H1 (cell line): ENCODE results near the gene TRIP11. TPM values are rescaled to one million over a fixed set of nuclear protein-coding genes. Genes with fewer than 3 reads are reported as not detected.

Source experiments
- BCL11A ChIP-seq, 2 experiments: IDR thresholded peaks; one replicate each; pipeline ENCODE4 v1.6.1; 2011; ENCODE audit warnings: low read depth in 2 of 2, low read length in 2 of 2, mild to moderate bottlenecking in 2 of 2
- KDM5A ChIP-seq: fragments of 200-600 bp; IDR thresholded peaks from 2 replicates; pipeline ENCODE4 v1.7.1; 2012; ENCODE audit warnings: mild to moderate bottlenecking, low read length, inconsistent platforms, mixed read lengths
- RXRA ChIP-seq: IDR thresholded peaks from 2 replicates; pipeline ENCODE4 v1.6.1; 2011; ENCODE audit warnings: low read depth, mild to moderate bottlenecking, low read length, moderate library complexity; ENCODE audit not compliant: insufficient read depth
- SP4 ChIP-seq: IDR thresholded peaks from 2 replicates; pipeline ENCODE4 v1.6.1; 2012; ENCODE audit warnings: low read length, inconsistent platforms
- polyA plus RNA-seq, 7 experiments: library from polyadenylated mRNA; depleted of rRNA in 3 of 7; stranded (reverse) in 5 of 7; unstranded in 2 of 7; fragments of >200 nt in 5 of 7; fragments of 200-250 nt in 2 of 7; gene quantifications; 1 replicate in 5 of 7; 2 replicates in 1 of 7; 4 replicates in 1 of 7; pipeline versions ENCODE4 v1.2.1 to v1.2.3, GENCODE V29; 2011 to 2013; ENCODE audit warnings: missing spikeins in 2 of 7, mixed read lengths in 2 of 7
- total RNA-seq: library from RNA; stranded (reverse); fragmentation: NEBNext Ultra II Directional; extraction: Animal tissue kit (Norgen Biotek cat#: 25700); gene quantifications from 2 replicates; pipeline ENCODE4 v1.2.1, GENCODE V29; 2021
- TF ChIP-seq, protein P1 (sequence below): fragments of 300-600 bp; sonication (generic); IDR thresholded peaks from 2 replicates; pipeline ENCODE4 v1.7.1; 2012; ENCODE audit warnings: low read length, moderate library complexity, mild to moderate bottlenecking, inconsistent platforms; ENCODE audit not compliant: insufficient replicate concordance

Gene TRIP11
- total and polyA plus RNA-seq, 2 of the 8 experiments (the other 6 are each of a cell fraction or from before 2014, with no cell fraction given): 3.3 to 30.4 TPM

DNA sequence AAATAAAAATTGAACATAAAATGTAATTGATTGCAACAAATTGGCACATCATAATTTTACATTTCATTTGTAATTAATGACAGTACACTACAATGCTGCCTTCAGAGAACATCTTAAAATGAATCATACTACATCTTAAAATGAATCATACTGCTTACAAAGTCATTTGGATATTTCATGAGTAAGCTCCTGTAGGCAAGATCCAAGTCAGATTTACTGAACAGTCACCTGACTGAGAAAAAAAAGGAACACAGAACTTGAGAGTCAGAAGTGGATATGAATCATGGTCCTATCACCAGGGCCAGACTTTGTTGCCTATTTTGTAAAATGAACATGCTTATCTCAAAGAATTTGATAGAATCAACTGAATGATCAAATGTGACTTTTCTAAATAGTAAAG is 59.7 kb downstream of the TRIP11 start (continued):
- TF ChIP-seq, protein P1, sequence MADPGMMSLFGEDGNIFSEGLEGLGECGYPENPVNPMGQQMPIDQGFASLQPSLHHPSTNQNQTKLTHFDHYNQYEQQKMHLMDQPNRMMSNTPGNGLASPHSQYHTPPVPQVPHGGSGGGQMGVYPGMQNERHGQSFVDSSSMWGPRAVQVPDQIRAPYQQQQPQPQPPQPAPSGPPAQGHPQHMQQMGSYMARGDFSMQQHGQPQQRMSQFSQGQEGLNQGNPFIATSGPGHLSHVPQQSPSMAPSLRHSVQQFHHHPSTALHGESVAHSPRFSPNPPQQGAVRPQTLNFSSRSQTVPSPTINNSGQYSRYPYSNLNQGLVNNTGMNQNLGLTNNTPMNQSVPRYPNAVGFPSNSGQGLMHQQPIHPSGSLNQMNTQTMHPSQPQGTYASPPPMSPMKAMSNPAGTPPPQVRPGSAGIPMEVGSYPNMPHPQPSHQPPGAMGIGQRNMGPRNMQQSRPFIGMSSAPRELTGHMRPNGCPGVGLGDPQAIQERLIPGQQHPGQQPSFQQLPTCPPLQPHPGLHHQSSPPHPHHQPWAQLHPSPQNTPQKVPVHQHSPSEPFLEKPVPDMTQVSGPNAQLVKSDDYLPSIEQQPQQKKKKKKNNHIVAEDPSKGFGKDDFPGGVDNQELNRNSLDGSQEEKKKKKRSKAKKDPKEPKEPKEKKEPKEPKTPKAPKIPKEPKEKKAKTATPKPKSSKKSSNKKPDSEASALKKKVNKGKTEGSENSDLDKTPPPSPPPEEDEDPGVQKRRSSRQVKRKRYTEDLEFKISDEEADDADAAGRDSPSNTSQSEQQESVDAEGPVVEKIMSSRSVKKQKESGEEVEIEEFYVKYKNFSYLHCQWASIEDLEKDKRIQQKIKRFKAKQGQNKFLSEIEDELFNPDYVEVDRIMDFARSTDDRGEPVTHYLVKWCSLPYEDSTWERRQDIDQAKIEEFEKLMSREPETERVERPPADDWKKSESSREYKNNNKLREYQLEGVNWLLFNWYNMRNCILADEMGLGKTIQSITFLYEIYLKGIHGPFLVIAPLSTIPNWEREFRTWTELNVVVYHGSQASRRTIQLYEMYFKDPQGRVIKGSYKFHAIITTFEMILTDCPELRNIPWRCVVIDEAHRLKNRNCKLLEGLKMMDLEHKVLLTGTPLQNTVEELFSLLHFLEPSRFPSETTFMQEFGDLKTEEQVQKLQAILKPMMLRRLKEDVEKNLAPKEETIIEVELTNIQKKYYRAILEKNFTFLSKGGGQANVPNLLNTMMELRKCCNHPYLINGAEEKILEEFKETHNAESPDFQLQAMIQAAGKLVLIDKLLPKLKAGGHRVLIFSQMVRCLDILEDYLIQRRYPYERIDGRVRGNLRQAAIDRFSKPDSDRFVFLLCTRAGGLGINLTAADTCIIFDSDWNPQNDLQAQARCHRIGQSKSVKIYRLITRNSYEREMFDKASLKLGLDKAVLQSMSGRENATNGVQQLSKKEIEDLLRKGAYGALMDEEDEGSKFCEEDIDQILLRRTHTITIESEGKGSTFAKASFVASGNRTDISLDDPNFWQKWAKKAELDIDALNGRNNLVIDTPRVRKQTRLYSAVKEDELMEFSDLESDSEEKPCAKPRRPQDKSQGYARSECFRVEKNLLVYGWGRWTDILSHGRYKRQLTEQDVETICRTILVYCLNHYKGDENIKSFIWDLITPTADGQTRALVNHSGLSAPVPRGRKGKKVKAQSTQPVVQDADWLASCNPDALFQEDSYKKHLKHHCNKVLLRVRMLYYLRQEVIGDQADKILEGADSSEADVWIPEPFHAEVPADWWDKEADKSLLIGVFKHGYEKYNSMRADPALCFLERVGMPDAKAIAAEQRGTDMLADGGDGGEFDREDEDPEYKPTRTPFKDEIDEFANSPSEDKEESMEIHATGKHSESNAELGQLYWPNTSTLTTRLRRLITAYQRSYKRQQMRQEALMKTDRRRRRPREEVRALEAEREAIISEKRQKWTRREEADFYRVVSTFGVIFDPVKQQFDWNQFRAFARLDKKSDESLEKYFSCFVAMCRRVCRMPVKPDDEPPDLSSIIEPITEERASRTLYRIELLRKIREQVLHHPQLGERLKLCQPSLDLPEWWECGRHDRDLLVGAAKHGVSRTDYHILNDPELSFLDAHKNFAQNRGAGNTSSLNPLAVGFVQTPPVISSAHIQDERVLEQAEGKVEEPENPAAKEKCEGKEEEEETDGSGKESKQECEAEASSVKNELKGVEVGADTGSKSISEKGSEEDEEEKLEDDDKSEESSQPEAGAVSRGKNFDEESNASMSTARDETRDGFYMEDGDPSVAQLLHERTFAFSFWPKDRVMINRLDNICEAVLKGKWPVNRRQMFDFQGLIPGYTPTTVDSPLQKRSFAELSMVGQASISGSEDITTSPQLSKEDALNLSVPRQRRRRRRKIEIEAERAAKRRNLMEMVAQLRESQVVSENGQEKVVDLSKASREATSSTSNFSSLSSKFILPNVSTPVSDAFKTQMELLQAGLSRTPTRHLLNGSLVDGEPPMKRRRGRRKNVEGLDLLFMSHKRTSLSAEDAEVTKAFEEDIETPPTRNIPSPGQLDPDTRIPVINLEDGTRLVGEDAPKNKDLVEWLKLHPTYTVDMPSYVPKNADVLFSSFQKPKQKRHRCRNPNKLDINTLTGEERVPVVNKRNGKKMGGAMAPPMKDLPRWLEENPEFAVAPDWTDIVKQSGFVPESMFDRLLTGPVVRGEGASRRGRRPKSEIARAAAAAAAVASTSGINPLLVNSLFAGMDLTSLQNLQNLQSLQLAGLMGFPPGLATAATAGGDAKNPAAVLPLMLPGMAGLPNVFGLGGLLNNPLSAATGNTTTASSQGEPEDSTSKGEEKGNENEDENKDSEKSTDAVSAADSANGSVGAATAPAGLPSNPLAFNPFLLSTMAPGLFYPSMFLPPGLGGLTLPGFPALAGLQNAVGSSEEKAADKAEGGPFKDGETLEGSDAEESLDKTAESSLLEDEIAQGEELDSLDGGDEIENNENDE: no peak
- TF ChIP-seq SP4: no peak
- no peak for TF ChIP-seq KDM5A
- TF ChIP-seq RXRA: no peak
- TF ChIP-seq BCL11A (IDR thresholded peaks at IDR 0.05; ENCODE audit: low read depth in 2 of 2, low read length in 2 of 2): no peak
